GM21576 (cell line): Measurements from ENCODE around the gene DDR1.
"Not testable (repeated sequence)": the region's sequence is repeated elsewhere in the genome, so short reads cannot be mapped to it uniquely, and the experiment has no call there.

ENCODE experiments used
- ATAC-seq: cut with Tn5 transposase; IDR thresholded peaks from one replicate; pipeline ENCODE4 v1.9.1; 2021; ENCODE audit warnings: mild to moderate bottlenecking, moderate library complexity; ENCODE audit not compliant: unreplicated experiment

Gene DDR1

GRCh38 chr6:30914076-30914853 lies 29.9 kb downstream of the DDR1 start, which contains the start of gene VARS2:
TSS of gene VARS2 (plus strand) at chr6:30914238. CDS start at chr6:30914837, 599 bp downstream.
- ATAC-seq = peak; percentile 65

- no peak for ATAC-seq
Measured at GRCh38 chr6:30914854-30915590, 30.7 kb downstream of the DDR1 start.

DNA sequence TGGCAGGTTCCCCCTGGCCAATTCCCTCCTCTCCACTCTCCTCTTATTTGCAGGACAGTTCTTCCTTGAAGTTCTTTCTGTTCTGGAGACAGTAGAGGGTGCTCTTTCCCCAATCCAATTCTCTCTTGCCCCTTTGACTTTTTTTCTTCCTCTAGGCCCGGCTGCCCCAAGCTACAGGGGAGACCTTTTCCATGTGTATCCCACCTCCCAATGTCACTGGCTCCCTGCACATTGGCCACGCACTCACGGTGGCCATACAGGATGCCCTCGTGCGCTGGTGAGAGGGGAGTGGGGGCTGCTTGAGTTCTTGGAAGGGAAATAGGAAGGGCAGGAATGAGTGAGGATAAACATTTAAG lies 31.2 kb downstream of the DDR1 start:
- no peak for ATAC-seq

DNA sequence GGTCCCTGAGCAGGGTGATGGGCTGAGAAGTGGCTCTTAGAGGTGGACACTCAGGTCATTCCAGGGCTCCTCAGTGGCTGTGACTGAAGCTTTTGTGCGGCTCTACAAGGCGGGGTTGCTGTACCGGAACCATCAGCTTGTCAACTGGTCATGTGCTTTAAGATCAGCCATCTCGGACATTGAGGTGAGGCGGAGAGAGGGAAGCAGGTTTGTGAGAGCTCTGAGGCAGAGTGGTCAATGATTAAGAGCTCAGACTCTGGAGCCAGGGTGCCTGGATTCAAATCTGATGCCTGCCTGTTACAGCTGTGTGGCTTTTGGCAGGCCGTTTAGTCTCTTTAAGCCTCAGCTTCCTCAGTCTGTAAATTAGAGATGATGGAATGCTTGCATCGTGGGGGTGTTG lies 32.7 kb downstream of the DDR1 start:
- no peak for ATAC-seq

- no peak for ATAC-seq
Measured at GRCh38 chr6:30917487-30917886, 33.2 kb downstream of the DDR1 start.

GRCh38 chr6:30918670-30919069 lies 34.4 kb downstream of the DDR1 start:
- no peak for ATAC-seq

GRCh38 chr6:30922447-30922852 lies 38.1 kb downstream of the DDR1 start:
- no peak for ATAC-seq

DNA sequence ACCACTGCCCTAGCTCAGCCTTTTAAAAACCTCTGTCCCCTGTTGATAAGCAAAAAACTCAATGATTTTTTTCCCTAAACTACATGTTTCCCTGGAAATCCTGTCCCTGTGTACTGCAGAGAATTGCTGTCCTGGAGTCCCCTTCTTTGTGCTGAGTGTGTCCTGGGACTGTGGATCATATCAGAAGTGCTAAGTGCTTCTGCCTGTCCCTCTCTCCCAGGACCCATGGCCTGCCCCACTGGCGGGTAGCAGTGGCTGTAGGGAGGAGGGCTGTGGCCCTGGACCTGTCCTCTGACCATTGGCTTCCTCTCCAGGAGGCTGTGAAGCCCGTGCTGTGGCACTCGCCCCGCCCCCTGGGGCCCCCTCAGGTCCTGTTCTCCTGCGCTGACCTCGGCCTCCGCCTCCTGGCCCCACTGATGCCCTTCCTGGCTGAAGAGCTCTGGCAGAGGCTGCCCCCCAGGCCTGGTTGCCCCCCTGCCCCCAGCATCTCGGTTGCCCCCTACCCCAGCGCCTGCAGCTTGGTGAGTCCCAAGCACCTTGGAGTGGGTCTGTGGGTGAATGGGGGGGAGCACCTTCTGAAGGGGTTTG lies 39.8 kb downstream of the DDR1 start:
- ATAC-seq = not testable (repeated sequence)

GRCh38 chr6:30926644-30927043 lies 42.3 kb downstream of the DDR1 start:
- no peak for ATAC-seq

DNA sequence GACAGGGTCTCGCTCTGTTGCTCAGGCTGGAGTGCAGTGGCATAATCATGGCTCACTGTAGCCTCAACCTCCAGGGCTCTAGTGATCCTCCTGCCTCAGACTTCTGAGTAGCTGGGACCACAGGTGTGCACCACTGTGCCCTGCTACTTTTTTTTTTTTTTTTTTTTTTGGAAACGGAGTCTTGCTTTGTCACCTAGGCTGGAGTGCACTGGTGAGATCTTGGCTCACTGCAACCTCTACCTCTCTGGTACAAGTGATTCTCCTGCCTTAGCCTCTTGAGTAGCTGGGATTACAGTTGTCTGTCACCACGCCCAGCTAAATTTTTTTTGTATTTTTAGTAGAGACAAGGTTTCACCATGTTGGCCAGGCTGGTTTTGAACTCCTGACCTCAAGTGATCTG lies 42.8 kb downstream of the DDR1 start:
- ATAC-seq = not testable (repeated sequence)

DNA sequence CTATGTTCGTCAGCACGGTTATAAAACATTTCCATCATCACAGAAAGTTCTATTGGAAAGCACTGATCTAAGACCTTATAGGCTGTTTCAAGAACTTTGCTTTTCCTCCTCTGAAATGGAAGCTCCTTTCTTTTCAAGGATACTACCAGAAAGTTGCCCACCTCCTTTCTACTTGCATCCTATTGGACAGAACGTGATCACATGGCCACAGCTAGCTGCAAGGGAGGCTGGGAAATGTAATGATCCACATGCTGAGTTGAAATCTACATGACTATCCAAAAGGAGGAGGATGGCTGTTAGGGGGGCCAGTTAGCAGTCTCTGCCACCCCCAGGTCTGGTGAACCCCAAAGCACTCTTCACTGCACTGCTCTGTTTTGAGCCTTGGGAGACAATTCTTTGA lies 44.4 kb downstream of the DDR1 start:
- ATAC-seq = no peak

- ATAC-seq = no peak
Measured at GRCh38 chr6:30930506-30930905, 46.2 kb downstream of the DDR1 start.

DNA sequence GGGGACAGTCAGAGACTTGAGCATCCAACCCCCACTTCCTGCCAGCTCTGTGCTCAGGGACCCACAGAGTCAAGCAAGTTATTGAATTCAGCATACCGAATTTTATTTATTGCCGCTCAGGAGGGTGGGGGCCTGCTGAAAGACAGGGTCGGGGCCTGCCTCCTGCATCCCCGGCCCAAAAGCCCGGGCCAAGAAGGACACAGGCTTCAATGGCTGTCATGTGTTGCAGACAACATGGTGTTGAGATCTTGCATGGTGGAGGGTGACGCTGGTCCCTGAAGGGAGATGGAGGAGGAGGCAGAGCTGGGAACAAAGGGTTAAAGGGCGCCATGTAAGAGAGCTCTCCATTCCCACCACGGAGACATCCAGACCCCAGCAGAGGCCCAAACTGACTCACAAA lies 47.0 kb downstream of the DDR1 start:
- no peak for ATAC-seq

- ATAC-seq = no peak
Measured at GRCh38 chr6:30931969-30932645, 47.8 kb downstream of the DDR1 start, which contains the start of gene SFTA2. TSS of gene SFTA2 (minus strand) at chr6:30932170. CDS start at chr6:30932096, 74 bp downstream.

DNA sequence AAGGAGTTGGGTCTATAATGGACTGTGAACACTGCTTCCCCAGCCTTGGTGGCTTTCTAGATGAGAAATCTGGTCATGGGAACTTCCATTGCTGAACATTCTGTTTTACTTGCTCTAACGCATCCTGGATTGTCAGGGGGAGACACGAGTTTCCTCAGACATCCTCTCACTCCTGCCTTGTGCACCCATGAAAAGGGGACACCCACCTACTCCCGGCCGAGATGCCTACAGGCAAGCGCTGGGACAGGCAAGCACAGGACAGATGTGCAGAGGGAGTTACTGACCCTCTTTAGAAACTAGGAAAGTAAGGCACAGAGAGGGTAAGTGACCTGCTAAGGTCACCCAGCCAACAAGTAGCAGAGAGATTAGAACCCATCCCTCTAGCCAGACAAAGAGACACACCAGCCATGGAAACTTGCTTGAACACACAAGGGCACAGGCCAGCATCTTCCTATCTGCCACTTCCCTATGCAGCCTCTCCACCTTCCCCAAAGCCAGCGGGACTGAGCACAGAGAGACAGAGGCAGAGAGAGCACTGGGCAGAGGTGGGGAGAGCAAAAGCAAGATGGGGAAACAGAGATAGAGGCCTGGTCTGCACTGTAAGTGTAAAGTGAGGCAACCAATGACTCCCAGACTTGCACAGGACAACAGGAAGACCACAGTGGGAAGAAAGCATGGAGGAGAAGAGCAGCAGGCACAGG lies 48.5 kb downstream of the DDR1 start:
- no peak for ATAC-seq

DNA sequence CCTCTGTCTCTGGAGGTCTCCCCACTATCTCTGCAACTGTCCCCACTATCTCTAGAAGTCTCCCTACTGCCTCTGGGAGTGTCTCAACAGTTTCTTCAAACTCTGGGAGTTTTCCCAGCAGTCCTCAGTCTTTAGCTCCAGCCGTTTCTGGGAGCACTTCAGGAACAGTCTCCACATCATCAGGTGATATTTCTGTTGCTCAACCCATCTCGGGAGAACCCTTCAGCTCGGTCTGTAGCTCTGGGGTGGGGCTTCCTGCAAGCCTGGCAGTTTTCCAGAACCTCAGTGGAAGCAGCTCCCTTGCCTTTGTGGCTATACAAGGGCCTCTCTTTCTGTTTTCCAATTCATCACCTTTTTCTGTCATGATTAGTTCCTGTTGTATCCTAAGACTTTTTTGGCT lies 50.7 kb downstream of the DDR1 start:
- no peak for ATAC-seq

GRCh38 chr6:30937265-30937664 lies 52.9 kb downstream of the DDR1 start:
- ATAC-seq = no peak

DNA sequence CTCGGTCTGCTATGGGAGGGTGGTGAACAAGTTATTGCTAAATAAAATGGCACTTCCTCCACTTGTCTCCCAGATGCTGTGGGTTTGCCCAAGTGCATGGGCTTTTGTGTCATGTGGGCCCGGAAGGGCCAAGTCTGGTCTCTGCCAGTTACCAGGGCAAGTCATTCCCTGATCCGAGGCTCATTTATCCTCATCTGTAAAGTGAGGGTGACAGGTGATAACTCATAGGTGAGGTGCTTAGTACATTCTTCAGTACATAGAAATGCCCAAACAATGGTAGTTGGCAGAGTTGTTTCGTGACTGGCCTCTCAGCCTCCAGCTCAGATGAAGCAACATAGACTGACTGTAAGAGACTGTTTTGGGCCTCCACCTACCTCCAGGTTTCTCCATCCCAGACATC lies 54.4 kb downstream of the DDR1 start:
- ATAC-seq = no peak

DNA sequence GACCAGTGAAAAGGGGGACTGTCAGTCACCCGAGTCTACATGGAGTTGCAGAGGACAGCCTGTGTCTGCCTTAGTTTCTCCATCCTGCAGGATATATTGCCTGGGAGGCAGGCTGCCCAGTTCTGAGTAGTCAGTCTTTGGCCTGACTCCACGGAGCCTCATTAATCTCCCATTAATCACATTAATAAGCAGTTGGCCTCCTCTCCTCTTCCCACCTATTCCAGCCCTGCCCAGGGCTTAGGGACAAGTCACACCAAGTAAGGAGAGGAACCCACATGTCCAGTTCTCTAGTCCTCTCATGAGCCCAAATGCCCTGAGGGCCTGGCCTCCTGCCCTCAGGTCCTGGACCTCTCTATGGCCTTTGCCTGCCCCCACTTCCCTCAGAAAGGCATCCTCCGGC lies 55.2 kb downstream of the DDR1 start:
- ATAC-seq = no peak

- no peak for ATAC-seq
Measured at GRCh38 chr6:30940361-30940986, 56.2 kb downstream of the DDR1 start, which contains the start of gene MUCL3. TSS of gene MUCL3 (plus strand) at chr6:30940973. CDS start at chr6:30941000, 27 bp downstream.
